Measurements from ENCODE around the gene CENPB.

Gene CENPB

GRCh38 chr20:3787324-3788014, 929 bp upstream of the CENPB start:
- DNase-seq: no peak

GRCh38 chr20:3786126-3786484, 435 bp downstream of the CENPB start:
- DNase-seq: no peak

GRCh38 chr20:3785240-3786125, 1.1 kb downstream of the CENPB start:
- no peak for DNase-seq

GRCh38 chr20:3784863-3785239, 1.7 kb downstream of the CENPB start:
- DNase-seq: no peak

GRCh38 chr20:3784216-3784853, 2.2 kb downstream of the CENPB start:
- no peak for DNase-seq

- no peak for DNase-seq
These were observed 2.9 kb downstream of the CENPB start for GRCh38 chr20:3783511-3784195.

GRCh38 chr20:3783068-3783489, 3.5 kb downstream of the CENPB start:
- no peak for DNase-seq

GRCh38 chr20:3782597-3782996, 3.9 kb downstream of the CENPB start:
- no peak for DNase-seq

GRCh38 chr20:3781153-3781910, 5.2 kb downstream of the CENPB start, which contains the start of gene SPEF1:
TSS of gene SPEF1 (minus strand) at chr20:3781448. CDS start at chr20:3781287, 161 bp downstream.
- DNase-seq: peak; percentile 98

GRCh38 chr20:3778976-3779375, 7.6 kb downstream of the CENPB start:
- DNase-seq: no peak

- DNase-seq: peak; percentile 63
These were observed 8.6 kb downstream of the CENPB start for GRCh38 chr20:3777716-3778629.

GRCh38 chr20:3777381-3777715, 9.2 kb downstream of the CENPB start:
- DNase-seq: no peak

GRCh38 chr20:3775457-3776108, 11.0 kb downstream of the CENPB start:
- no peak for DNase-seq

- no peak for DNase-seq
These were observed 14.9 kb downstream of the CENPB start for GRCh38 chr20:3771552-3772058.

- DNase-seq: peak; percentile 88
These were observed 18.0 kb downstream of the CENPB start for GRCh38 chr20:3768342-3769130.

GRCh38 chr20:3767427-3768341, 18.9 kb downstream of the CENPB start, which contains the start of gene ADISSP:
TSS of gene ADISSP (minus strand) at chr20:3767753. CDS start at chr20:3760100, 7,653 bp downstream.
- peak; percentile 99 for DNase-seq

GRCh38 chr20:3767110-3767426, 19.5 kb downstream of the CENPB start:
- DNase-seq: no peak

- DNase-seq: no peak
These were observed 20.0 kb downstream of the CENPB start for GRCh38 chr20:3766422-3767109.

Data from NCI-H748 treated with DMSO at 0.1 percent for 48 hours (cell line).